WTC11 (cell line): ENCODE results near the gene IRF8. TPM values are rescaled to one million over a fixed set of nuclear protein-coding genes. Genes with fewer than 3 reads are reported as not detected.

Source experiments
- ATAC-seq: fragments of 200-7000 bp; cut with Tn5 transposase; 2 replicates; pipeline ENCODE4 v1.10.0; 2021; ENCODE audit warnings: mild to moderate bottlenecking, moderate library complexity
- CTCF ChIA-PET: fragments of 300-600 bp; sonication (Branson Sonifier 250); formaldehyde crosslinking; loops from one replicate; lab custom pipeline; 2021; ENCODE audit warnings: antibody characterized with exemption; lab: Charles Lee
- POLR2A ChIA-PET: fragments of 350-600 bp; sonication (Branson Sonifier 250); formaldehyde crosslinking; loops from one replicate; lab custom pipeline; 2021; ENCODE audit warnings: antibody characterized with exemption; lab: Charles Lee
- DNase-seq: peaks from one replicate; pipeline ENCODE4 v3.0.0; 2021; ENCODE audit warnings: low spot score
- H3K27ac Mint-ChIP-seq: 2 replicates; pipeline ENCODE4 v1.8.0; 2021; ENCODE audit warnings: mixed read lengths
- H3K27me3 Mint-ChIP-seq: 2 replicates; pipeline ENCODE4 v1.8.0; 2021; ENCODE audit warnings: low read depth, mild to moderate bottlenecking, moderate library complexity, mixed read lengths
- H3K36me3 Mint-ChIP-seq: 2 replicates; pipeline ENCODE4 v1.8.0; 2021; ENCODE audit warnings: mixed read lengths
- H3K4me1 Mint-ChIP-seq: 2 replicates; pipeline ENCODE4 v1.8.0; 2022; ENCODE audit warnings: mixed read lengths
- H3K4me3 Mint-ChIP-seq: 2 replicates; pipeline ENCODE4 v1.8.0; 2021; ENCODE audit warnings: mild to moderate bottlenecking, moderate library complexity, mixed read lengths
- H3K9me3 Mint-ChIP-seq: 2 replicates; pipeline ENCODE4 v1.8.0; 2021; ENCODE audit warnings: mixed read lengths
- MXD4 ChIP-seq: fragments of 250-450 bp; sonication (Bioruptor Pico); IDR thresholded peaks from 2 replicates; pipeline ENCODE4 v1.8.0; 2021; ENCODE audit warnings: mild to moderate bottlenecking, moderate library complexity, borderline replicate concordance
- MYBL2 ChIP-seq: sonication (generic); formaldehyde crosslinking; IDR thresholded peaks from 2 replicates; pipeline ENCODE4 v1.8.1; 2023; ENCODE audit warnings: mild to moderate bottlenecking, moderate library complexity, missing genetic modification reagents
- NFE2L1 ChIP-seq: sonication (generic); formaldehyde crosslinking; IDR thresholded peaks from 2 replicates; pipeline ENCODE4 v1.8.1; 2023; ENCODE audit warnings: missing genetic modification reagents
- NFYB ChIP-seq: sonication (generic); formaldehyde crosslinking; conservative IDR thresholded peaks from 2 replicates; pipeline ENCODE4 v1.8.0; 2022; ENCODE audit warnings: low read depth, missing genetic modification reagents
- PRRX2 ChIP-seq: fragments of 250-450 bp; sonication (Bioruptor Pico); IDR thresholded peaks from 2 replicates; pipeline ENCODE4 v1.8.0; 2021; ENCODE audit warnings: mild to moderate bottlenecking
- RELA ChIP-seq: sonication (generic); formaldehyde crosslinking; IDR thresholded peaks from 2 replicates; pipeline ENCODE4 v1.8.1; 2022; ENCODE audit warnings: missing genetic modification reagents, mild to moderate bottlenecking, borderline replicate concordance
- TP53 ChIP-seq: sonication (generic); formaldehyde crosslinking; IDR thresholded peaks from 2 replicates; pipeline ENCODE4 v1.8.1; 2023; ENCODE audit warnings: mild to moderate bottlenecking, missing genetic modification reagents
- ZNF121 ChIP-seq: sonication (generic); formaldehyde crosslinking; IDR thresholded peaks from 2 replicates; pipeline ENCODE4 v1.8.0; 2023; ENCODE audit warnings: missing genetic modification reagents
- total RNA-seq: library from RNA; stranded (reverse); gene quantifications from 3 replicates; pipeline ENCODE4 v1.2.3, GENCODE V29; 2021
- TF ChIP-seq, protein P1 (sequence below): sonication (generic); formaldehyde crosslinking; IDR thresholded peaks from 2 replicates; pipeline ENCODE4 v1.8.1; 2022; ENCODE audit warnings: low read depth, mild to moderate bottlenecking, moderate library complexity, missing genetic modification reagents, borderline replicate concordance
- TF ChIP-seq, protein P2 (sequence below): sonication (generic); formaldehyde crosslinking; IDR thresholded peaks from 2 replicates; pipeline ENCODE4 v1.8.1; 2022; ENCODE audit warnings: mild to moderate bottlenecking, missing genetic modification reagents, moderate library complexity, borderline replicate concordance
- TF ChIP-seq, protein P3 (sequence below): sonication (generic); formaldehyde crosslinking; IDR thresholded peaks from 2 replicates; pipeline ENCODE4 v1.8.0; 2023; ENCODE audit warnings: missing genetic modification reagents, mild to moderate bottlenecking, borderline replicate concordance
- TF ChIP-seq, protein P4 (sequence below): fragments of 250-450 bp; sonication (Bioruptor Pico); IDR thresholded peaks from 2 replicates; pipeline ENCODE4 v1.8.0; 2021; ENCODE audit warnings: mild to moderate bottlenecking
- TF ChIP-seq, protein P5 (sequence below): sonication (generic); formaldehyde crosslinking; IDR thresholded peaks from 2 replicates; pipeline ENCODE4 v1.8.0; 2022; ENCODE audit warnings: missing genetic modification reagents
- TF ChIP-seq, protein P6 (sequence below): sonication (generic); formaldehyde crosslinking; IDR thresholded peaks from 2 replicates; pipeline ENCODE4 v1.8.1; 2022; ENCODE audit warnings: mild to moderate bottlenecking, moderate library complexity, missing genetic modification reagents

Gene IRF8
- total RNA-seq, 1 experiment from 2014 or later: 1.1 TPM

DNA sequence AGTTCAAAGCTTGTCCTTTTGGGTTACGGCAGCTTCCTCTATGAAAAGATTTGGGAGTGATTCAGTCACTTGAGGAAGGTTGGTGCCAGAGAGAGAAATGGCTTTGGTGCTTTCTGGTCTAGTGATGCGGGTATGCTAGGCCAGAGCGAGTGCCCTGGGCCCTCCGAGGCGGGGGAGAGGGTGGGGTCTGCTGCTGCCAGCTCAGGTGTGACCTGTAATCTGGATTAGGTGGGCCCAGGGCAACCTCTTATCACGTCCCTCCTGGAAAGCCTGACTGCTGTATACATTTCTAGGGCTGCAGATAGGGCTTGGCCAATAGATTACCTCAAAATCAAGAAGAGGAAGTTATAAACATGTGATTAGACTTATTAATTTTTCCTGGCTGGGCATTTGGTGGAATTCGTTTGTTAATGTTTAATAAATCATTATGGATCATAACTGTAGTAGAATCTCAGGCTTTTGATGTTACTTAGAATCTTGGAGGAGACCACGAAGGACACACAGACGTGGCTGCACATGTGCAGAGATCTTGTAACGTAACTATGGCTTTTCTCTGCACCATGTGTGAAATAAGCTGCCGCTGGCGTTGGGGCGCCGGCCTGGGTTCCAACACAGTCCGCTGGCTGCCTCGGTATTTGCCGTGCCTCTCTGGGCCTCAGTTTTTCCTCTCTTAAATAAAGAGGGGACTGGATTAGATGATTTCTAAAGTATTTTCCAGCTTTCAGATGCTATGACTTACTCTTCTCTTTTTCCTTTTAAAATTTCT, 1.2 kb downstream of the IRF8 start:
- H3K36me3 Mint-ChIP-seq: no peaks in the 10 kb centered on the region
- TF ChIP-seq, protein P1, sequence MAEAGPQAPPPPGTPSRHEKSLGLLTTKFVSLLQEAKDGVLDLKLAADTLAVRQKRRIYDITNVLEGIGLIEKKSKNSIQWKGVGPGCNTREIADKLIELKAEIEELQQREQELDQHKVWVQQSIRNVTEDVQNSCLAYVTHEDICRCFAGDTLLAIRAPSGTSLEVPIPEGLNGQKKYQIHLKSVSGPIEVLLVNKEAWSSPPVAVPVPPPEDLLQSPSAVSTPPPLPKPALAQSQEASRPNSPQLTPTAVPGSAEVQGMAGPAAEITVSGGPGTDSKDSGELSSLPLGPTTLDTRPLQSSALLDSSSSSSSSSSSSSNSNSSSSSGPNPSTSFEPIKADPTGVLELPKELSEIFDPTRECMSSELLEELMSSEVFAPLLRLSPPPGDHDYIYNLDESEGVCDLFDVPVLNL: no peak
- no peak for TF ChIP-seq NFYB (CRISPR knock-in tag)
- ATAC-seq (no peak), DNase-seq (no peak)
- H3K9me3 Mint-ChIP-seq: no peaks in the 10 kb centered on the region; the same call in none of the 2 replicates
- peaks cover 4% of the 10 kb centered on the region for H3K4me1 Mint-ChIP-seq
- POLR2A ChIA-PET: no interaction called here
- no peak overlapping the region for H3K27ac Mint-ChIP-seq
- CTCF ChIA-PET: interaction anchor here (3.0 kb wide), 2 partner anchors 79 to 81 kb away, joined by 11 to 16 read pairs; no protein-coding TSS in a partner anchor
- H3K4me3 Mint-ChIP-seq: no peak overlapping the region
- peaks cover 67% of the 10 kb centered on the region for H3K27me3 Mint-ChIP-seq

DNA sequence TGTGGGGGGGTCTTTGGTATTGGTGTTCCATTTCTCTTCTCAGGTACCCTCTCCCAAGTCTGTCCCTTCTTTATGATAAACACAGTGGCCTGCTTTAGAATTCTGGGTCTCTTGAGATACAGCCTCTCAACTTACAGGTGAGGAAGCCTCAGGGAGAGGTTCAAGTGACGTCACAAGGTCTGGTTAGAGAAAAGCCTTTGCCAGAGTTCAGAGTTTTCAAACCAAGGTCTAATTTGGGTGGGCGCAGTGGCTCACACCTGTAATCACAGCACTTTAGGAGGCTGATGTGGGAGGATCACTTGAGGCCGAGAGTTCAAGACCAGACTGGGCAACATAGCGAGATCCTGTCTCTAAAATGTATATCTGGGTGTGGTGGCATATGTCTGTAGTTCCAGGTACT, 2.1 kb downstream of the IRF8 start:
- DNase-seq: no peak
- peaks cover 4% of the 10 kb centered on the region for H3K4me1 Mint-ChIP-seq
- TF ChIP-seq, protein P2, sequence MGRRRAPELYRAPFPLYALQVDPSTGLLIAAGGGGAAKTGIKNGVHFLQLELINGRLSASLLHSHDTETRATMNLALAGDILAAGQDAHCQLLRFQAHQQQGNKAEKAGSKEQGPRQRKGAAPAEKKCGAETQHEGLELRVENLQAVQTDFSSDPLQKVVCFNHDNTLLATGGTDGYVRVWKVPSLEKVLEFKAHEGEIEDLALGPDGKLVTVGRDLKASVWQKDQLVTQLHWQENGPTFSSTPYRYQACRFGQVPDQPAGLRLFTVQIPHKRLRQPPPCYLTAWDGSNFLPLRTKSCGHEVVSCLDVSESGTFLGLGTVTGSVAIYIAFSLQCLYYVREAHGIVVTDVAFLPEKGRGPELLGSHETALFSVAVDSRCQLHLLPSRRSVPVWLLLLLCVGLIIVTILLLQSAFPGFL (CRISPR knock-in tag): no peak
- TF ChIP-seq NFE2L1 (CRISPR knock-in tag) (no peak), PRRX2 (CRISPR knock-in tag) (no peak), ZNF121 (0 out of 2 replicates have a peak, but pooled peaks have one; percentile 10)
- TF ChIP-seq, protein P3, sequence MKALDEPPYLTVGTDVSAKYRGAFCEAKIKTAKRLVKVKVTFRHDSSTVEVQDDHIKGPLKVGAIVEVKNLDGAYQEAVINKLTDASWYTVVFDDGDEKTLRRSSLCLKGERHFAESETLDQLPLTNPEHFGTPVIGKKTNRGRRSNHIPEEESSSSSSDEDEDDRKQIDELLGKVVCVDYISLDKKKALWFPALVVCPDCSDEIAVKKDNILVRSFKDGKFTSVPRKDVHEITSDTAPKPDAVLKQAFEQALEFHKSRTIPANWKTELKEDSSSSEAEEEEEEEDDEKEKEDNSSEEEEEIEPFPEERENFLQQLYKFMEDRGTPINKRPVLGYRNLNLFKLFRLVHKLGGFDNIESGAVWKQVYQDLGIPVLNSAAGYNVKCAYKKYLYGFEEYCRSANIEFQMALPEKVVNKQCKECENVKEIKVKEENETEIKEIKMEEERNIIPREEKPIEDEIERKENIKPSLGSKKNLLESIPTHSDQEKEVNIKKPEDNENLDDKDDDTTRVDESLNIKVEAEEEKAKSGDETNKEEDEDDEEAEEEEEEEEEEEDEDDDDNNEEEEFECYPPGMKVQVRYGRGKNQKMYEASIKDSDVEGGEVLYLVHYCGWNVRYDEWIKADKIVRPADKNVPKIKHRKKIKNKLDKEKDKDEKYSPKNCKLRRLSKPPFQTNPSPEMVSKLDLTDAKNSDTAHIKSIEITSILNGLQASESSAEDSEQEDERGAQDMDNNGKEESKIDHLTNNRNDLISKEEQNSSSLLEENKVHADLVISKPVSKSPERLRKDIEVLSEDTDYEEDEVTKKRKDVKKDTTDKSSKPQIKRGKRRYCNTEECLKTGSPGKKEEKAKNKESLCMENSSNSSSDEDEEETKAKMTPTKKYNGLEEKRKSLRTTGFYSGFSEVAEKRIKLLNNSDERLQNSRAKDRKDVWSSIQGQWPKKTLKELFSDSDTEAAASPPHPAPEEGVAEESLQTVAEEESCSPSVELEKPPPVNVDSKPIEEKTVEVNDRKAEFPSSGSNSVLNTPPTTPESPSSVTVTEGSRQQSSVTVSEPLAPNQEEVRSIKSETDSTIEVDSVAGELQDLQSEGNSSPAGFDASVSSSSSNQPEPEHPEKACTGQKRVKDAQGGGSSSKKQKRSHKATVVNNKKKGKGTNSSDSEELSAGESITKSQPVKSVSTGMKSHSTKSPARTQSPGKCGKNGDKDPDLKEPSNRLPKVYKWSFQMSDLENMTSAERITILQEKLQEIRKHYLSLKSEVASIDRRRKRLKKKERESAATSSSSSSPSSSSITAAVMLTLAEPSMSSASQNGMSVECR: no peak
- TF ChIP-seq, all 79 proteins: peak for 1
- Mint-ChIP-seq H3K9me3 (peaks cover 9% of the 10 kb centered on the region), H3K4me3 (no peak overlapping the region), H3K27ac (no peak overlapping the region), H3K36me3 (no peaks in the 10 kb centered on the region), H3K27me3 (peaks cover 58% of the 10 kb centered on the region)
- no peak for ATAC-seq
- CTCF ChIA-PET: interaction anchor here (1.3 to 2.0 kb wide), 2 partner anchors 80 to 84 kb away, joined by 3 to 12 read pairs; no protein-coding TSS in a partner anchor
- POLR2A ChIA-PET: no interaction called here

DNA sequence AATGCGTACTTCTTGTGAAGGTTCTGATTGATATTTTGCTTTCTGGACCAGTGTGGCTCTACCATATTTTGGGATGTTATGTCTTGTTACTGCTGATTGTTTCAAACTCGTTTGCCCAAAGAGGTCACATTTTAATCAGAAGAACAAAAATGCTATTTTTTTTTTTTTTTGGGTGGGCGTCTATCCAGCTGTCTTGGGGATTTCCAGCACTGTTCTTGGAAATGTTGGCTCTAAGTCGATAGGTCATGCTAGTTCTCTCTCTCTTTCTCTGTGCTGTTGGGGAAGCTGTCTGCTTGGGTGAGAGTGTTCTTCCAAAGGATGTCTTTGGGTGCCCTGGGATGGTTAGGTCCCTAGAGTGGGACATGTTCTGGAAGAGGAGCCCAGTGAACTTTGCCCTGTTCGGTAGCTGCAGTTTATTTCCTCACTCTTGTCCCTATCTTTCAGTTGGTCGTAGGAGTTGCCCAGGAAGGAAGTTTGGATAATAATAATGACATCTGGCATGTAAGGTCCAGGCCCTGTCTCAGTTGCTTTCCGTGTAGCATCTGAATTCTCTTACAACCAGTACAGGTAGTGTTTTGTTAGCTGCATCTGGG, 2.9 kb downstream of the IRF8 start:
- no peak overlapping the region for H3K27ac Mint-ChIP-seq
- peaks cover 4% of the 10 kb centered on the region for H3K4me1 Mint-ChIP-seq
- no peak overlapping the region for H3K4me3 Mint-ChIP-seq
- ATAC-seq: no peak
- ChIA-PET POLR2A (no interaction called here), CTCF (interaction anchor here (1.2 to 2.2 kb wide), 4 partner anchors 11 to 85 kb away, joined by 3 to 13 read pairs (median 8); no protein-coding TSS in a partner anchor)
- H3K9me3 Mint-ChIP-seq: peaks cover 12% of the 10 kb centered on the region
- no peaks in the 10 kb centered on the region for H3K36me3 Mint-ChIP-seq
- no peak for DNase-seq
- TF ChIP-seq MXD4 (CRISPR knock-in tag) (no peak), TP53 (CRISPR knock-in tag) (no peak), MYBL2 (CRISPR knock-in tag) (no peak), RELA (CRISPR knock-in tag) (no peak)
- TF ChIP-seq, protein P4, sequence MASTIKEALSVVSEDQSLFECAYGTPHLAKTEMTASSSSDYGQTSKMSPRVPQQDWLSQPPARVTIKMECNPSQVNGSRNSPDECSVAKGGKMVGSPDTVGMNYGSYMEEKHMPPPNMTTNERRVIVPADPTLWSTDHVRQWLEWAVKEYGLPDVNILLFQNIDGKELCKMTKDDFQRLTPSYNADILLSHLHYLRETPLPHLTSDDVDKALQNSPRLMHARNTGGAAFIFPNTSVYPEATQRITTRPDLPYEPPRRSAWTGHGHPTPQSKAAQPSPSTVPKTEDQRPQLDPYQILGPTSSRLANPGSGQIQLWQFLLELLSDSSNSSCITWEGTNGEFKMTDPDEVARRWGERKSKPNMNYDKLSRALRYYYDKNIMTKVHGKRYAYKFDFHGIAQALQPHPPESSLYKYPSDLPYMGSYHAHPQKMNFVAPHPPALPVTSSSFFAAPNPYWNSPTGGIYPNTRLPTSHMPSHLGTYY (CRISPR knock-in tag): no peak
- TF ChIP-seq, protein P5, sequence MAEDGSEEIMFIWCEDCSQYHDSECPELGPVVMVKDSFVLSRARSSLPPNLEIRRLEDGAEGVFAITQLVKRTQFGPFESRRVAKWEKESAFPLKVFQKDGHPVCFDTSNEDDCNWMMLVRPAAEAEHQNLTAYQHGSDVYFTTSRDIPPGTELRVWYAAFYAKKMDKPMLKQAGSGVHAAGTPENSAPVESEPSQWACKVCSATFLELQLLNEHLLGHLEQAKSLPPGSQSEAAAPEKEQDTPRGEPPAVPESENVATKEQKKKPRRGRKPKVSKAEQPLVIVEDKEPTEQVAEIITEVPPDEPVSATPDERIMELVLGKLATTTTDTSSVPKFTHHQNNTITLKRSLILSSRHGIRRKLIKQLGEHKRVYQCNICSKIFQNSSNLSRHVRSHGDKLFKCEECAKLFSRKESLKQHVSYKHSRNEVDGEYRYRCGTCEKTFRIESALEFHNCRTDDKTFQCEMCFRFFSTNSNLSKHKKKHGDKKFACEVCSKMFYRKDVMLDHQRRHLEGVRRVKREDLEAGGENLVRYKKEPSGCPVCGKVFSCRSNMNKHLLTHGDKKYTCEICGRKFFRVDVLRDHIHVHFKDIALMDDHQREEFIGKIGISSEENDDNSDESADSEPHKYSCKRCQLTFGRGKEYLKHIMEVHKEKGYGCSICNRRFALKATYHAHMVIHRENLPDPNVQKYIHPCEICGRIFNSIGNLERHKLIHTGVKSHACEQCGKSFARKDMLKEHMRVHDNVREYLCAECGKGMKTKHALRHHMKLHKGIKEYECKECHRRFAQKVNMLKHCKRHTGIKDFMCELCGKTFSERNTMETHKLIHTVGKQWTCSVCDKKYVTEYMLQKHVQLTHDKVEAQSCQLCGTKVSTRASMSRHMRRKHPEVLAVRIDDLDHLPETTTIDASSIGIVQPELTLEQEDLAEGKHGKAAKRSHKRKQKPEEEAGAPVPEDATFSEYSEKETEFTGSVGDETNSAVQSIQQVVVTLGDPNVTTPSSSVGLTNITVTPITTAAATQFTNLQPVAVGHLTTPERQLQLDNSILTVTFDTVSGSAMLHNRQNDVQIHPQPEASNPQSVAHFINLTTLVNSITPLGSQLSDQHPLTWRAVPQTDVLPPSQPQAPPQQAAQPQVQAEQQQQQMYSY (CRISPR knock-in tag): no peak
- TF ChIP-seq, protein P6, sequence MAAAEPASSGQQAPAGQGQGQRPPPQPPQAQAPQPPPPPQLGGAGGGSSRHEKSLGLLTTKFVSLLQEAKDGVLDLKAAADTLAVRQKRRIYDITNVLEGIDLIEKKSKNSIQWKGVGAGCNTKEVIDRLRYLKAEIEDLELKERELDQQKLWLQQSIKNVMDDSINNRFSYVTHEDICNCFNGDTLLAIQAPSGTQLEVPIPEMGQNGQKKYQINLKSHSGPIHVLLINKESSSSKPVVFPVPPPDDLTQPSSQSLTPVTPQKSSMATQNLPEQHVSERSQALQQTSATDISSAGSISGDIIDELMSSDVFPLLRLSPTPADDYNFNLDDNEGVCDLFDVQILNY (CRISPR knock-in tag): no peak
- TF ChIP-seq, protein P2 (CRISPR knock-in tag): no peak
- TF ChIP-seq, all 79 proteins: peak for 0
- H3K27me3 Mint-ChIP-seq: peaks cover 50% of the 10 kb centered on the region
